ENCODE measurements around the gene CAMK2D.

The CAMK2D gene

DNA sequence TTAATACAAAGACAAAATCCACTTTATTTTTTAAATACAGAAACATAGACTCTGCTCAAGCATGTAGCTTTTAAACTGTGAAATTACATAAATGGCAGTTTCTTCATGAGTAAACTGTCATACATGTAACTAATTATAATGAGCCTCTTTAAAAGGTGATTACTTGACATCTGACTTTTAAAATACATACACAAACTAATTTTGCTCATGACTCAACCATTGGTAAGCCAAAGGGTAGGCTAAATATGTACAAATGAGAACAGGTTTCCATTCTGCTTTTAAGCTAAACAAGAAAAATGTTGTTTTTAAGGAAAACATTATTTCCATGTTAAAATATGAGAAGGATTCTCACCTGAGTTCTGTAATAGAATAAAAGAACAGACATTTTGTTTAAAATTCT lies 27.9 kb downstream of the CAMK2D start:
- no peak for TF ChIP-seq CTCF (conservative IDR thresholded peaks at IDR 0.05)
- H3K27ac ChIP-seq = no peak overlapping the region

GRCh38 chr4:113732967-113733527 lies 28.5 kb downstream of the CAMK2D start:
- TF ChIP-seq CTCF (conservative IDR thresholded peaks at IDR 0.05) = no peak
- no peak overlapping the region for H3K27ac ChIP-seq

GRCh38 chr4:113730467-113731216 lies 30.9 kb downstream of the CAMK2D start:
- no peak overlapping the region for H3K27ac ChIP-seq
- TF ChIP-seq CTCF (conservative IDR thresholded peaks at IDR 0.05) = no peak

- no peak for TF ChIP-seq CTCF (conservative IDR thresholded peaks at IDR 0.05)
- no peak overlapping the region for H3K27ac ChIP-seq
These were observed 33.7 kb downstream of the CAMK2D start for GRCh38 chr4:113727802-113728201.

DNA sequence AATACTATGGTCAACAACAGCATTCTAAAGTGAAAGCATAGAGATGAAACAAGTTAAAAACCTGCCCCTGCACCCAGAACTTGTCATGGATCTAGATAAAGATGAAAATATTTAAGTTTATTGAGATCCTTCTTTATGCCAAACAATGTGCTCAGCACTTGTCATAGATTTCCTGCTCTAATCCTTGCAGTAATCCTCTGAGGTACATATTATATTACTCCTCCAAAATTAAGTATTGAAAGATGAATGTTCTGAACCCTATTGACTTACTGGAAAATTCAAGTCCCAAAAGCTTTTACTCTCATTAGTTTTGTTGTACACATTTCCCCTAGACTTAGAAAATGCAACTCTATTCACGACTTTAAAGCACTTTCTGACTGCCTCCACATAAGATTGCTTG lies 35.6 kb downstream of the CAMK2D start:
- no peak for TF ChIP-seq CTCF (conservative IDR thresholded peaks at IDR 0.05)
- H3K27ac ChIP-seq = no peak overlapping the region

GRCh38 chr4:113718252-113718651 lies 43.3 kb downstream of the CAMK2D start:
- H3K27ac ChIP-seq = no peak overlapping the region
- TF ChIP-seq CTCF (conservative IDR thresholded peaks at IDR 0.05) = no peak

- no peak for TF ChIP-seq CTCF (conservative IDR thresholded peaks at IDR 0.05)
- H3K27ac ChIP-seq = no peak overlapping the region
These were observed 49.5 kb downstream of the CAMK2D start for GRCh38 chr4:113711883-113712662.

Data from VCaP (cell line).